Neuronal stem cell (in vitro differentiated cells): ENCODE data around the gene KCNIP4.

Source experiments
- DNase-seq: peaks from one replicate; pipeline ENCODE4 v3.0.0-alpha.2; 2013; ENCODE audit warnings: low spot score
- H2AFZ ChIP-seq: one replicate; pipeline ENCODE4 v1.6.1; 2013; ENCODE audit warnings: mild to moderate bottlenecking, low read length, inconsistent platforms
- H2AK5ac ChIP-seq: 2 replicates; pipeline ENCODE4 v1.6.1; 2013; ENCODE audit warnings: low read depth, mild to moderate bottlenecking, inconsistent platforms, low read length, moderate library complexity, mixed read lengths
- H2BK120ac ChIP-seq: 2 replicates; pipeline ENCODE4 v1.6.1; 2013; ENCODE audit warnings: low read depth, mild to moderate bottlenecking, inconsistent platforms, low read length, moderate library complexity, mixed read lengths
- H2BK12ac ChIP-seq: one replicate; pipeline ENCODE4 v1.6.1; 2013; ENCODE audit warnings: low read length, inconsistent platforms
- H2BK15ac ChIP-seq: 2 replicates; pipeline ENCODE4 v1.6.1; 2013; ENCODE audit warnings: mild to moderate bottlenecking, low read length, inconsistent platforms, mixed read lengths
- H2BK5ac ChIP-seq: one replicate; pipeline ENCODE4 v1.6.1; 2013; ENCODE audit warnings: inconsistent platforms, mild to moderate bottlenecking, low read length, moderate library complexity
- H3K14ac ChIP-seq: one replicate; pipeline ENCODE4 v1.6.1; 2013; ENCODE audit warnings: low read length, inconsistent platforms
- H3K18ac ChIP-seq: 2 replicates; pipeline ENCODE4 v1.6.1; 2013; ENCODE audit warnings: low read length, inconsistent platforms
- H3K23ac ChIP-seq: 2 replicates; pipeline ENCODE4 v1.6.1; 2013; ENCODE audit warnings: low read depth, mild to moderate bottlenecking, mixed read lengths, low read length, inconsistent platforms; ENCODE audit not compliant: poor library complexity
- H3K27ac ChIP-seq: replicated peaks from 3 replicates; pipeline ENCODE4 v1.5.1; 2013; ENCODE audit warnings: low read length, inconsistent platforms
- H3K27me3 ChIP-seq, 3 experiments: 2 replicates each; pipeline ENCODE4 v1.6.1; 2013; ENCODE audit warnings: low read length in 3 of 3, mild to moderate bottlenecking in 2 of 3, inconsistent platforms in 1 of 3, low read depth in 1 of 3, mixed read lengths in 1 of 3, moderate library complexity in 1 of 3; ENCODE audit not compliant: control insufficient read depth in 3 of 3, insufficient read depth in 3 of 3
- H3K36me3 ChIP-seq, 2 donors: replicated peaks in 1 of 2; 2 replicates each; pipeline ENCODE4 v1.6.1; 2013; ENCODE audit warnings: low read length in 2 of 2; ENCODE audit not compliant: control insufficient read depth in 2 of 2, insufficient read depth in 2 of 2
- H3K4ac ChIP-seq: 2 replicates; pipeline ENCODE4 v1.6.1; 2013; ENCODE audit warnings: inconsistent platforms, mild to moderate bottlenecking, low read length, moderate library complexity
- H3K4me1 ChIP-seq, 2 donors: 1 replicate in 1 of 2; 2 replicates in 1 of 2; pipeline ENCODE4 v1.6.1; 2013; ENCODE audit warnings: low read length in 2 of 2, low read depth in 1 of 2; ENCODE audit not compliant: control insufficient read depth in 2 of 2, insufficient read depth in 1 of 2
- H3K4me2 ChIP-seq: one replicate; pipeline ENCODE4 v1.6.1; 2013; ENCODE audit warnings: mild to moderate bottlenecking, low read length, inconsistent platforms; ENCODE audit not compliant: insufficient read depth, poor library complexity, severe bottlenecking
- H3K4me3 ChIP-seq, 2 donors: 2 replicates each; pipeline ENCODE4 v1.5.1; 2013; ENCODE audit warnings: low read length in 2 of 2, mild to moderate bottlenecking in 2 of 2, inconsistent platforms in 1 of 2, moderate library complexity in 1 of 2
- H3K79me1 ChIP-seq: one replicate; pipeline ENCODE4 v1.6.1; 2013; ENCODE audit warnings: low read depth, mild to moderate bottlenecking, inconsistent platforms, low read length, moderate library complexity
- H3K9ac ChIP-seq: one replicate; pipeline ENCODE4 v1.6.1; 2013; ENCODE audit warnings: mild to moderate bottlenecking, low read depth, low read length, inconsistent platforms; ENCODE audit not compliant: poor library complexity
- H3K9me3 ChIP-seq, 2 donors: replicated peaks in 1 of 2; 2 replicates each; pipeline versions ENCODE3 to v1.6.1; 2013; ENCODE audit warnings: low read length in 2 of 2, mild to moderate bottlenecking in 2 of 2, inconsistent platforms in 1 of 2, low read depth in 1 of 2, mixed read lengths in 1 of 2, moderate library complexity in 1 of 2; ENCODE audit not compliant: control insufficient read depth in 2 of 2, insufficient read depth in 1 of 2
- H4K8ac ChIP-seq: one replicate; pipeline ENCODE4 v1.6.1; 2013; ENCODE audit warnings: low read depth, mild to moderate bottlenecking, inconsistent platforms, low read length, moderate library complexity
- H4K91ac ChIP-seq: one replicate; pipeline ENCODE4 v1.6.1; 2013; ENCODE audit warnings: low read length, low read depth, mild to moderate bottlenecking, inconsistent platforms; ENCODE audit not compliant: poor library complexity
- WGBS, 2 donors: extraction: QIAGEN DNeasy Blood & Tissue Kit; methylation state at CpG; one replicate each; pipeline ENCODE4 v1.1.7; 2013; ENCODE audit warnings: missing lambda C conversion rate in 2 of 2, mixed read lengths in 1 of 2; ENCODE audit not compliant: insufficient read length in 2 of 2, insufficient replicate concordance in 1 of 2; ENCODE audit errors: extremely low coverage in 2 of 2; 5-methylcytosine and 5-hydroxymethylcytosine counted together

Gene KCNIP4

DNA sequence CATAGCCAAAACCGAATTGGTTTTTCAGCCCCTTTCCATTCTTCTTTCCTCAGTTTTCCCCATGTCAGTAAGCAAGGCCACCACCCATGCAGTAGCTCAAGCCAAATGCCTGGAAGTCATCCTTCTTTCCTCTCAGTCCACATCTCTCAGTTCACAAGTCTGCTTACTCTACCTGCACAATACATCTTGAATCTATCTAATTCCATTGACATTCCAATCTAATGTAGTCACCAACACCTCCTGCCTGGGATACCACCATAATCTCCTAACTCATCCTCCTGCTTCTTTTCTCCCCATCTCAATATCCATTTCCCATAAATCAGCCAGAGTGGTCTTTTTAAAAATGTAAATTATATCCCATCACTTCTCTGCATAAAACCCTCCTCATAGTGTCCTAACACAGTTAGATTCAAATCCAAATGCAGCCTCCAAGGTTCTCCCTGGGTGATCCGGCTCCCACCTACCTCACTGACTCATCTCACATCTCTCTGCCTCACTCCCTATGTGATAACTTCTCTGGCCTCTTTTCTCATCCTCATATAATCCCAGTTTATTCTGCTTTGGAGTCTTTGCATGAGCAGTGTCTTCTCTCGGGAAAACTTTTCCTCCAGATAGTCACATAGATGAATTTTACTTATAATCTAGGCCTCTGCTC is 26.9 kb downstream of the KCNIP4 start:
- Histone ChIP-seq H2BK15ac (no peak overlapping the region), H3K27ac (no peak overlapping the region), H3K27me3 (no peaks in the 10 kb centered on the region), H2AFZ (no peak overlapping the region), H3K9me3 (no peaks in the 10 kb centered on the region), H2AK5ac (no peak overlapping the region), H3K4me2 (no peak overlapping the region), H3K23ac (no peak overlapping the region), H3K36me3 (no peaks in the 10 kb centered on the region), H3K79me1 (no peaks in the 10 kb centered on the region), H3K18ac (no peak overlapping the region), H3K14ac (no peak overlapping the region), H3K9ac (no peak overlapping the region), H3K4me3 (no peak overlapping the region), H2BK5ac (no peak overlapping the region), H2BK120ac (no peak overlapping the region), H4K91ac (no peak overlapping the region), H4K8ac (no peak overlapping the region), H3K4me1 (peaks cover 0 to 2% of the 10 kb centered on the region in 2 donors), H3K4ac (no peak overlapping the region), H2BK12ac (no peak overlapping the region)
- DNase-seq: no peak
- WGBS, 2 donors: no CpG with 5 or more reads among the region's 3 CpGs

DNA sequence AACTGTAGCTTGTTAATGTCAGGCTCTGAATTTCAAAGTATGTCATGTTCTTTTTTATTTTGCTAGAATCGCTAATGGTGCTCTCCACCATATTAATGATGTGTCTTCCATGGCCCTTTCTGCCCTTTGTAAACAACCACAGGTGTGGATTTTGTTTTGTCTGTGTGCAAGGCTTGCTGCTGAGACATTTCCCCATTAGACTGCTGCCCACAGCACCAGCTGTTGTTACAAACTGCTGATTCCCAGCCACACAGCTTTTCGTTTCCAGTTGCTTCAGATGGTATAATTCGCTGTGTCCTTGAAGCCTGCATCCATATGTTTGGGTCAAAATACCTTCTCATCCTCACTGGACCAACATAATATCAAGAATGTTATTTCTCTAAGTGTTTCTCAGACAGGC is 32.8 kb downstream of the KCNIP4 start:
- WGBS, 2 donors: no CpG with 5 or more reads among the region's 3 CpGs
- no peak overlapping the region for H3K4me3 ChIP-seq
- H2AFZ ChIP-seq: no peak overlapping the region
- no peaks in the 10 kb centered on the region for H3K79me1 ChIP-seq
- no peak overlapping the region for H3K14ac ChIP-seq
- H3K18ac ChIP-seq: no peak overlapping the region
- no peaks in the 10 kb centered on the region for H3K27me3 ChIP-seq
- no peak overlapping the region for H3K4ac ChIP-seq
- H3K27ac ChIP-seq: no peak overlapping the region
- H4K8ac ChIP-seq: no peak overlapping the region
- H3K23ac ChIP-seq: no peak overlapping the region
- no peak overlapping the region for H3K9ac ChIP-seq
- H2AK5ac ChIP-seq: no peak overlapping the region
- no peak overlapping the region for H2BK12ac ChIP-seq
- no peaks in the 10 kb centered on the region for H3K4me1 ChIP-seq
- no peaks in the 10 kb centered on the region for H3K36me3 ChIP-seq
- H2BK5ac ChIP-seq: no peak overlapping the region
- no peak overlapping the region for H4K91ac ChIP-seq
- H2BK120ac ChIP-seq: no peak overlapping the region
- DNase-seq: no peak
- H3K9me3 ChIP-seq: no peaks in the 10 kb centered on the region
- no peak overlapping the region for H2BK15ac ChIP-seq
- H3K4me2 ChIP-seq: no peak overlapping the region

DNA sequence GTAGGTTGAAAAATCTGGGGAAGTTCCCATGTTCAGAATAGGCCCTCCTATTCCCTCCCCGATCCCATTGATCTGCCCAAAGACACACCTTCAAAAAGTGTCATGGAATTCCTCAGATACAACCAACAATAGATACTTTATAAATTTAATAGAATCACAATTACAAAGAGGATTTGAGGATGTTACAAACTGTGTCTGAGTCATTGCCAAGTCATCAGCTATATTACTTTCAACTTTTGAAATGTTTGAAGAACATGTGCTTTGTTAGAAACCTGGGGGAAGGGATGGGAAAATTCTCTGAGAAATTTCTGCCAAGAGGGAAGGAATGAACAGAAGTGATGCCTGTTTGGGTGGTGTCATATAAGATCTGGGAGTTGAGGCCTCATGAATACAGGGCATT is 46.7 kb downstream of the KCNIP4 start:
- H3K9ac ChIP-seq: no peak overlapping the region
- no CpG with 5 or more reads among the region's 1 CpG for WGBS, 2 donors
- DNase-seq: no peak

DNA sequence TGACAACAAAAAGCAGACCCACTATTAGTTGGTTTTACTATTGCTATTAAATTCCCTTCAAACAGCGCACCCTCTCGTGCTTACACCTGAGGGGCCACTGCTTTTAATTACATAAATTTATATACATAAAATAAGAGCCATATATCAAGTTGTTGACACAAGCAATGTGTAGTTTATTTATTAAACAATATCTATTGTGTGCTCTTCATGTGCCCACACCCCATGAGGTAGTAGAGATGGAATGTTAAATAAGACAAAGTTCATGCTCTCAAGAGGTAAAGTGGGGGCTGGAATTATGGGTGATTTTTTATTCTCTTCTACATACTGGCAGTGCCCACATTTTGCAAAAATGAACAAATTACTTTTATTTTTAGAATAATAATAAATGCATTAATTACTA is 47.3 kb downstream of the KCNIP4 start:
- WGBS, 2 donors: no CpG with 5 or more reads among the region's 2 CpGs
- Histone ChIP-seq H3K4ac (no peak overlapping the region), H3K27me3 (no peaks in the 10 kb centered on the region), H3K4me3 (no peak overlapping the region), H3K9me3 (peaks cover 0 to 3% of the 10 kb centered on the region in 2 donors), H3K4me1 (no peaks in the 10 kb centered on the region), H2AK5ac (no peak overlapping the region), H2BK15ac (no peak overlapping the region), H3K23ac (no peak overlapping the region), H3K18ac (no peak overlapping the region), H2AFZ (no peak overlapping the region), H4K91ac (no peak overlapping the region), H3K9ac (no peak overlapping the region), H4K8ac (no peak overlapping the region), H2BK120ac (no peak overlapping the region), H3K36me3 (no peaks in the 10 kb centered on the region), H2BK5ac (no peak overlapping the region), H3K27ac (no peak overlapping the region), H3K79me1 (no peaks in the 10 kb centered on the region), H3K4me2 (no peak overlapping the region), H2BK12ac (no peak overlapping the region), H3K14ac (no peak overlapping the region)
- no peak for DNase-seq

More for the DNA sequence above, 46.7 kb downstream of the KCNIP4 start:
- no peak overlapping the region for H3K4me3 ChIP-seq
- no peak overlapping the region for H2BK15ac ChIP-seq
- H4K8ac ChIP-seq: no peak overlapping the region
- H3K4ac ChIP-seq: no peak overlapping the region
- no peak overlapping the region for H3K4me2 ChIP-seq
- H3K79me1 ChIP-seq: no peaks in the 10 kb centered on the region
- peaks cover 0 to 3% of the 10 kb centered on the region in 2 donors for H3K9me3 ChIP-seq
- no peak overlapping the region for H2BK5ac ChIP-seq
- H3K27me3 ChIP-seq: no peaks in the 10 kb centered on the region
- H3K14ac ChIP-seq: no peak overlapping the region
- H2BK120ac ChIP-seq: no peak overlapping the region
- H2AFZ ChIP-seq: no peak overlapping the region
- no peak overlapping the region for H2AK5ac ChIP-seq
- no peak overlapping the region for H3K23ac ChIP-seq
- no peaks in the 10 kb centered on the region for H3K4me1 ChIP-seq
- H3K36me3 ChIP-seq: no peaks in the 10 kb centered on the region
- no peak overlapping the region for H4K91ac ChIP-seq
- no peak overlapping the region for H3K27ac ChIP-seq
- H3K18ac ChIP-seq: no peak overlapping the region
- H2BK12ac ChIP-seq: no peak overlapping the region
